ENCODE results near the gene XRCC4. TPM values are rescaled to one million over a fixed set of nuclear protein-coding genes. Genes with fewer than 3 reads are reported as not detected.

XRCC4 gene
- total and polyA plus RNA-seq, 4 donors: 2.3 to 4.9 (median 3.0) TPM

DNA sequence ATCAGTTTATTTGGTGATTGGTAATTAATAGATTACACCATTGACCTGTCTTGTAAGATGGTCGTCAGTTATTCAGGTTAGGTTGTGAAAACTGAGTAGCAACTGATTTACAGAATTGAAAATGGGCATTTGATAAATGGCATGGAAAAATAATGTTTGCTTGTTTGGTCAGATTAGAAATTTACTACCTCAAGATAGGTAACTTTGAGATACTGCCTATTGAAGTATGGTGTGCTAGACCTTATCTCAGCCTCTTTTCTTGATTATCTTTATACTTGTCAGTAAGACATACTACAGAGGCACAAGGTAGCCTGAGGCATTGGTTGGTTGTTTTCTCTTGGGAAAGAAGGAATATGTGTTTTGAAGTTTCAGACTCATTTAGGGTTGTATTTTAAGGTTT, 174.5 kb downstream of the XRCC4 start:
- no peaks in the 10 kb centered on the region for H3K27me3 ChIP-seq (ENCODE audit: control insufficient read depth in 4 of 4, insufficient read depth in 4 of 4, low read length in 3 of 4)
- H3K9ac ChIP-seq (ENCODE audit: low read depth in 1 of 2, low read length in 2 of 2): no peak overlapping the region
- WGBS: 88% methylated on average over 1 of the region's 1 CpG
- H3K36me3 ChIP-seq (ENCODE audit: control insufficient read depth in 4 of 4, insufficient read depth in 3 of 4, low read depth in 1 of 4, low read length in 3 of 4): no peaks in the 10 kb centered on the region
- no peak overlapping the region for H3K27ac ChIP-seq (ENCODE audit: low read depth in 1 of 2, low read length in 2 of 2)
- TF ChIP-seq, protein P1, sequence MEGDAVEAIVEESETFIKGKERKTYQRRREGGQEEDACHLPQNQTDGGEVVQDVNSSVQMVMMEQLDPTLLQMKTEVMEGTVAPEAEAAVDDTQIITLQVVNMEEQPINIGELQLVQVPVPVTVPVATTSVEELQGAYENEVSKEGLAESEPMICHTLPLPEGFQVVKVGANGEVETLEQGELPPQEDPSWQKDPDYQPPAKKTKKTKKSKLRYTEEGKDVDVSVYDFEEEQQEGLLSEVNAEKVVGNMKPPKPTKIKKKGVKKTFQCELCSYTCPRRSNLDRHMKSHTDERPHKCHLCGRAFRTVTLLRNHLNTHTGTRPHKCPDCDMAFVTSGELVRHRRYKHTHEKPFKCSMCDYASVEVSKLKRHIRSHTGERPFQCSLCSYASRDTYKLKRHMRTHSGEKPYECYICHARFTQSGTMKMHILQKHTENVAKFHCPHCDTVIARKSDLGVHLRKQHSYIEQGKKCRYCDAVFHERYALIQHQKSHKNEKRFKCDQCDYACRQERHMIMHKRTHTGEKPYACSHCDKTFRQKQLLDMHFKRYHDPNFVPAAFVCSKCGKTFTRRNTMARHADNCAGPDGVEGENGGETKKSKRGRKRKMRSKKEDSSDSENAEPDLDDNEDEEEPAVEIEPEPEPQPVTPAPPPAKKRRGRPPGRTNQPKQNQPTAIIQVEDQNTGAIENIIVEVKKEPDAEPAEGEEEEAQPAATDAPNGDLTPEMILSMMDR (IDR thresholded peaks at IDR 0.05; ENCODE audit: low read depth, low read length, missing input control): no peak
- TF ChIP-seq EGR1 (IDR thresholded peaks at IDR 0.05; ENCODE audit: low read depth in 2 of 2) (no peak), RAD21 (IDR thresholded peaks at IDR 0.05) (no peak), ZBTB33 (IDR thresholded peaks at IDR 0.05) (no peak), YY1 (IDR thresholded peaks at IDR 0.05) (no peak), GABPA (IDR thresholded peaks at IDR 0.05 in 1 of 2, conservative IDR thresholded peaks at IDR 0.05 in 1 of 2) (no peak), RXRA (IDR thresholded peaks at IDR 0.05) (no peak), JUND (IDR thresholded peaks at IDR 0.05) (no peak), NR2F2 (IDR thresholded peaks at IDR 0.05) (no peak), FOXA1 (IDR thresholded peaks at IDR 0.05) (no peak), TAF1 (conservative IDR thresholded peaks at IDR 0.05) (no peak), FOXA2 (IDR thresholded peaks at IDR 0.05) (no peak), SP1 (IDR thresholded peaks at IDR 0.05) (no peak), HNF4G (IDR thresholded peaks at IDR 0.05) (no peak)
- TF ChIP-seq, protein P2, sequence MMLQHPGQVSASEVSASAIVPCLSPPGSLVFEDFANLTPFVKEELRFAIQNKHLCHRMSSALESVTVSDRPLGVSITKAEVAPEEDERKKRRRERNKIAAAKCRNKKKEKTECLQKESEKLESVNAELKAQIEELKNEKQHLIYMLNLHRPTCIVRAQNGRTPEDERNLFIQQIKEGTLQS (IDR thresholded peaks at IDR 0.05): no peak
- TF ChIP-seq, protein P3, sequence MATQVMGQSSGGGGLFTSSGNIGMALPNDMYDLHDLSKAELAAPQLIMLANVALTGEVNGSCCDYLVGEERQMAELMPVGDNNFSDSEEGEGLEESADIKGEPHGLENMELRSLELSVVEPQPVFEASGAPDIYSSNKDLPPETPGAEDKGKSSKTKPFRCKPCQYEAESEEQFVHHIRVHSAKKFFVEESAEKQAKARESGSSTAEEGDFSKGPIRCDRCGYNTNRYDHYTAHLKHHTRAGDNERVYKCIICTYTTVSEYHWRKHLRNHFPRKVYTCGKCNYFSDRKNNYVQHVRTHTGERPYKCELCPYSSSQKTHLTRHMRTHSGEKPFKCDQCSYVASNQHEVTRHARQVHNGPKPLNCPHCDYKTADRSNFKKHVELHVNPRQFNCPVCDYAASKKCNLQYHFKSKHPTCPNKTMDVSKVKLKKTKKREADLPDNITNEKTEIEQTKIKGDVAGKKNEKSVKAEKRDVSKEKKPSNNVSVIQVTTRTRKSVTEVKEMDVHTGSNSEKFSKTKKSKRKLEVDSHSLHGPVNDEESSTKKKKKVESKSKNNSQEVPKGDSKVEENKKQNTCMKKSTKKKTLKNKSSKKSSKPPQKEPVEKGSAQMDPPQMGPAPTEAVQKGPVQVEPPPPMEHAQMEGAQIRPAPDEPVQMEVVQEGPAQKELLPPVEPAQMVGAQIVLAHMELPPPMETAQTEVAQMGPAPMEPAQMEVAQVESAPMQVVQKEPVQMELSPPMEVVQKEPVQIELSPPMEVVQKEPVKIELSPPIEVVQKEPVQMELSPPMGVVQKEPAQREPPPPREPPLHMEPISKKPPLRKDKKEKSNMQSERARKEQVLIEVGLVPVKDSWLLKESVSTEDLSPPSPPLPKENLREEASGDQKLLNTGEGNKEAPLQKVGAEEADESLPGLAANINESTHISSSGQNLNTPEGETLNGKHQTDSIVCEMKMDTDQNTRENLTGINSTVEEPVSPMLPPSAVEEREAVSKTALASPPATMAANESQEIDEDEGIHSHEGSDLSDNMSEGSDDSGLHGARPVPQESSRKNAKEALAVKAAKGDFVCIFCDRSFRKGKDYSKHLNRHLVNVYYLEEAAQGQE (IDR thresholded peaks at IDR 0.05): no peak
- H3K4me1 ChIP-seq (ENCODE audit: control insufficient read depth in 4 of 4, insufficient read depth in 4 of 4, low read length in 3 of 4): no peaks in the 10 kb centered on the region
- no peak for DNase-seq (ENCODE audit: low spot score)
- H3K9me3 ChIP-seq (ENCODE audit: control insufficient read depth in 4 of 4, low read length in 3 of 4): no peaks in the 10 kb centered on the region
- no peak overlapping the region for H3K4me3 ChIP-seq (ENCODE audit: low read depth in 1 of 3, low read length in 3 of 3)

- 88% methylated on average over 2 of the region's 2 CpGs for WGBS
- TF ChIP-seq TAF1 (conservative IDR thresholded peaks at IDR 0.05): no peak
- TF ChIP-seq, protein P3 (IDR thresholded peaks at IDR 0.05): no peak
- no peak for TF ChIP-seq YY1 (IDR thresholded peaks at IDR 0.05)
- TF ChIP-seq RXRA (IDR thresholded peaks at IDR 0.05): no peak
- no peak for TF ChIP-seq ZBTB33 (IDR thresholded peaks at IDR 0.05)
- no peak for TF ChIP-seq SP1 (IDR thresholded peaks at IDR 0.05)
- no peak for TF ChIP-seq JUND (IDR thresholded peaks at IDR 0.05)
- no peak for TF ChIP-seq HNF4A (conservative IDR thresholded peaks at IDR 0.05)
- TF ChIP-seq RAD21 (IDR thresholded peaks at IDR 0.05): no peak
- H3K4me3 ChIP-seq (ENCODE audit: low read depth in 1 of 3, low read length in 3 of 3): no peak overlapping the region
- H3K36me3 ChIP-seq (ENCODE audit: control insufficient read depth in 4 of 4, insufficient read depth in 3 of 4, low read depth in 1 of 4, low read length in 3 of 4): no peaks in the 10 kb centered on the region
- no peaks in the 10 kb centered on the region for H3K27me3 ChIP-seq (ENCODE audit: control insufficient read depth in 4 of 4, insufficient read depth in 4 of 4, low read length in 3 of 4)
- DNase-seq (ENCODE audit: low spot score): no peak
- H3K9ac ChIP-seq (ENCODE audit: low read depth in 1 of 2, low read length in 2 of 2): no peak overlapping the region
- no peaks in the 10 kb centered on the region for H3K4me1 ChIP-seq (ENCODE audit: control insufficient read depth in 4 of 4, insufficient read depth in 4 of 4, low read length in 3 of 4)
- no peak overlapping the region for H3K27ac ChIP-seq (ENCODE audit: low read depth in 1 of 2, low read length in 2 of 2)
- no peaks in the 10 kb centered on the region for H3K9me3 ChIP-seq (ENCODE audit: control insufficient read depth in 4 of 4, low read length in 3 of 4)
These were observed 176.4 kb downstream of the XRCC4 start for GRCh38 chr5:83253720-83254119.
